SU-DHL-6 (cell line): ENCODE data around the gene GLI3.

ENCODE experiments used
- CTCF ChIP-seq: fragments of 200-600 bp; sonication (generic); IDR thresholded peaks from one replicate; pipeline ENCODE4 v1.5.1; 2017; ENCODE audit warnings: antibody characterized with exemption, mild to moderate bottlenecking, low read length, moderate library complexity; ENCODE audit not compliant: insufficient read depth, poor library complexity, severe bottlenecking
- EZH2phosphoT487 ChIP-seq: fragments of 200-600 bp; sonication (generic), shearing (Covaris generic); conservative IDR thresholded peaks from 2 replicates; pipeline ENCODE4 v1.6.1; 2018; ENCODE audit warnings: mild to moderate bottlenecking, antibody characterized with exemption, low read length, moderate library complexity, mixed read lengths

GRCh38 chr7:42099470-42100155 is 137.4 kb downstream of the GLI3 start:
- TF ChIP-seq CTCF (no peak), EZH2phosphoT487 (no peak)
